ENCODE results near the gene LRTM2. TPM values are rescaled to one million over a fixed set of nuclear protein-coding genes. Genes with fewer than 3 reads are reported as not detected.

LRTM2 gene
- total RNA-seq, 1 donor from 2014 or later = not detected

DNA sequence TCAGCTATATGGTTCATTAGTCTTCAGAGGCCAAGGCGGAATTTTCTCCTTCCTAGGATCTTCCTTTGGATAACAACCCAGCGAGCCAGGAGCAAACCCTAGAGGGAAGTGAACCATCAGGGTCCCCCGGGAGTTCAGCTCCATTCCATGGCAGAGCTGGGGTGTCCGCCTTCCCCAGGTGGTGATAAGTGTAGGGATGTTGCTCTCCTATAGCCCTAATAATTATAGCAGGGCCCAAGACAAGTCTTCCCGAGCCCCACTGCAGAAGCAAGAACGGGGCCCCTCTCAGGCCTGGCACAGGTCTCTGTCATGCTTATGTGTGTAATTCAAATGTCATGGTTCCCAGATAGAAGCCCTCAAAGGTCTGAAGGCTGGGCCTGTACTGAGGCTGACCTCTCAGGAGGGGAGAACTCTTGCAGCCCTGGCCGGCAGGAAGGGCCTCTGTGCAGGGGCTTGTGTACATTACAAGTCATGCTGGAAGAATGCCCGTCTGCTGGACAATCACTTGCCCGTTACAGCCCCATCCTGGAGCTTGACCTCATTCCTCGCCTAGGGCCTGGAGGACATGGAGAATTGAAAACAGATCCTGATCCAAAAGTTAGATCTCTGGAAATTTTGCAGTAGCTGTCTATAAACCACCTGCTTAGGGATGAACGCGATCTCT is 17.3 kb downstream of the LRTM2 start:
- intact Hi-C loops (cut with micrococcal nuclease) = no loop called here
- ATAC-seq (no peak), DNase-seq (no peak)

DNA sequence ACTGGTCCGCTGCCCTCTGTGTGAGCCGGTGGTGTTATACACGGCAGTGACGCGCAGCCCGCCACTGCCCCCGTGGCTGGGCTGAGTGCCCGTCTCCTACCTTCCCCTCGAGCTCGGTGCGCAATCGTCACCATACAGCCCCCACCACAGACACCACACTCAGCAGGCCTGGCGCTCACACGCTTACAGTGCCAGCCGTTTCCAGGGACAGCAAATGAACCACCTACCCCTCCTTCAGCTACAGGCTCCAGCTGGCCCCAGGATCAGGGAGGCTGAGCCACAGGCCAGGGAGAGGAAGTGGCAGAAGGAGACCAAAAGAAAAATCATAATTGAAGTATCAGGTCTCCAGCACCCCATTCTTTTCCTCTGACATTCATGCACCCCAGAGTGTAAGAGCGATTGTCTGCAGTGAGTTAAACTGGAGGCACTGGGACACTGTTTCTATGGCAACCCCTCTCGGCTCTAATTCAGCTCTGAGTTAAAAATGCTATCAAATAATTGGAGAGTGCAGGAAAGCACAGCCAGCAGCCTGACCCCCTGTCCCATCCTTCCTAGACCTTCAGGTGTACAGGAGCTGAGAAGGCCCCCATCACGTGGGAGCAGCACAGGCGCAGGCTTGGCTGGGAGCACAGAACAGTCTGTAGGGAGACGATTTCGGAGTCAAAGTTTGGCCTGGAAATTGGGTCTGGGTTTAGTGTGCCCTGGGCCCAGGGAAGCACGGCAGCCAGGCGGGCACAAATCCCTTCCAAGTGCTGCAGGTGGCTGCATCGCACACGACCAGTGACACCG is 18.0 kb downstream of the LRTM2 start:
- intact Hi-C loops (cut with micrococcal nuclease) = no loop called here
- ATAC-seq (no peak), DNase-seq (no peak)

DNA sequence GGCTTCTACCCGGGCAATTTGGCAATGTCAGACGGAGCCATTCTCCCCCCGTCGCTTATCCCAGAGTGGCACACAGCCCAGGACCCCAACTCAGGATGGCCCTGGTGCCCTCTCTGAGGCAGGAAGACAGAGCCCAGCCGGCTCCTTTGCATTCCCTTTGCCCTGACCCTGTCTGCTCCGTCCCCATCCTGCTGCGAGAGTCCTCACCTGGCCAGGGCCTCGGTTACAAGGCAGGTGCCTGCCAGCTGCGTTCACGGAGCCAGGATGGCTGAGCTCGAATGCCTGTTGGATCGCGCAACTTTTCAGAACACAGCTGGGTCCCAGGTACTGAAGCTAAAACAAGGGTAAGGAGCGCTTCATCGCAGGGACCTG is 18.6 kb downstream of the LRTM2 start:
- DNase-seq = no peak
- no peak for ATAC-seq
- intact Hi-C loops (cut with micrococcal nuclease) = no loop called here

DNA sequence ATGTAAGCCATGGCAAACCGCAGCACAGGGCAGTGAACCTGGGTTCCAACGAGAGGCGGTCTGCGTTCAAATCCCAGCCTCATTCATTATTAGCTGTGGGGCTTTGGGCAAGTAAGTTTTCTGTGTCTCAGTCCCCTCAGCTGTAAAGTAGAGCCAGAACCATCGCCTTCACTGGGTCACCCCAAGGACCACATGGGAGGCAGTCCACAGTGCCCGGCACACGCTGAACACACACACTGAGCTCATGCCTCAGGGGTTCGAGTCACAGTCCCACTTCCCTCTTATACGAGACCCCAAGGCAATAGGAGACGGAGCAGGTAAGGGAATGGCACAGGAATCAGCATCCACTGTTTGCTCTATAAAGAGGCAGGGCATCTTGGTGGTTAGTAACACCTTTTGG is 19.1 kb downstream of the LRTM2 start:
- intact Hi-C loops (cut with micrococcal nuclease) = no loop called here
- ATAC-seq (no peak), DNase-seq (no peak)

DNA sequence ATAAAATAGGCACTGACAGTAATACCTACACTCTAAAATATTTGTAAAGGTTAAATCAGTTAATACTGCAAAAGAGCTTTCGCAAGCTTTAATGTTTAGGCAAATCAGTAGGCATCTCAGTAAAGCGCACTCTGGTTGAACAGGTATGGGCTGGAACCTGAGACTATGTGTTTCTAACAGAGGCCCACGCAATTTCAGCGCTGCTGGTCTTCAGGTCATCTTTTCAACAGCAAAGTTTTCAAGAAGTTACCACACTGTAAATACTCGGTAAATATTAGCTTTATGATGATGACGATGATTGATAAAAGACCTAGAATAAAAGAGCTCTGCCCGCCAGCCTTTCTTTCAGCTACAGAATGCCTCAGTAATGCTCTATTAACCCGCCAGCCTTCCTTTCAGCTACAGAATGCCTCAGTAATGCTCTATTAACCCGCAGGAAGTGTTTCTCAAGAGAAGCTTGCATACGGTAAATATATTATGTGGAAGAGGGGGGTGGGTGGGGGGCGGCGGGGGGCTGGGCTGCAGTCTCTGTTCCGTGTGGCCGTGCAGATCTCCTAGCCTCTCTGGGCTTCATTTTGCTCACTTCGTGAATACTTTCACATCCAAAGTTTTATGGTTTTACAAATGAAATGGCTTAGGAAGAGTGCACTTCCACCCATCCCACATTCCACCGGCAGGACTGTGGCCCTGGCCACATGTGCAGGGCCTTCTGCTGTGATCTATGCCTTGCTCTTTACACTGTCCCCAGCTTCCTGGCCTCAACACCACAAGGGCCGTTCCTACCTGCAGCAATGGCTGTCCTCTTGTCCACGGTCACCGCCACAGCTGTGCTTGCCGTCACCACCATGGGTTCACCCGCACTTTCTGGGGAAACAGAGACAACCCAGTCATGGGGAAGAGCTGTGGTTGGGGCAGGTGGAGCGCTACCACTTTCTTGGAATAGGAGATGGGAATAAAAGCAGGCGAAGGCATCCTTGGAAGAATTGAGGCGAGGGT is 19.9 kb downstream of the LRTM2 start:
- DNase-seq = no peak
- no peak for ATAC-seq
- intact Hi-C loops (cut with micrococcal nuclease) = no loop called here

DNA sequence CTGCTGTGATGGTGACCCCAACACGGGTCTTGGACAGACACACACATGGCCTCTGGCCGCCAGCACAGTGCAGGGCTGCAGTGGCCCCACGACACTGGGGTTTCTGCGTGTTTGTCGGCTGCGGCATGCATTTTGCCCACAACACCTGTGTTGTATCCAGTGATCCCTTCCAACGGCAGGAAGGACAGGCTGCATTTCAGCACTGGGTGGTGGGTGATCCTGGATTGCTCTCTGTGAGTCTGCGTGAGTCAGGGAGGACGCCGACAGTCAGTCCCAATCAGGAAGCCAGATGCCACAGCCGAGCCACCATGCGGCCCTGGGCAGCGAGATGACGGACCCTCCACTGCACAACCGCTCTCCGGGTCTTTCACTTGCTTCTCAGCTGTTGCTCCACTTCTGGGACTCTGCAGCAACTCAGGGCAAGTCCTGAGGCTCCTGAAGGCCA is 20.6 kb downstream of the LRTM2 start:
- DNase-seq = no peak
- ATAC-seq = no peak

DNA sequence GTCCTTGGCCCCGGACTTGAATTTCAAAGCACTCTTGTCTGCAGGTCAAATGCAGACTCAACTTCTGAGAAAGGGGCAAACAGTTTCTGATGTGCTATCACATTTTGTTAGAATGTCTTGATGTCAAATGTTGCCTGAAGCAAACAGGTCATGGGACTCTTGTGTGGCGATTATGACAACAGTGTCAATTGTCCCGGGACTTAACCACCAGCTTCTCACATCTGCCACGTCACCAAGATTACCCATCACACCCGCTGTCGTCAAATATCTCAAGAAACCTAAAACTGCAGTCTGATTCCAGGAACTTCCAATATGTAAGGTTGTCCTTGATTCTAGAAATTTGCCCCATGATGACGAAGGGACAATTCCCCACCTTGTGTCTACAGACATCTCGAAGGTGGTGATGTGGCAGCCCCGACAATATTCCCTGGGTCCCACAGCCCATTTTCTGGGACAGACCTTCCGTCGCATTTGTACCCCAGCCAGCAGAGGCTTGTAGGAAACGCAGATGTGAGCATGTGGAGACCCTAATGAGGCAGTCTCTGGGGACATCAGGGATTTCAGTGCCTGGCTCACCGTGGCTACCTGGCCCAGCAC is 21.3 kb downstream of the LRTM2 start:
- ATAC-seq (no peak), DNase-seq (no peak)
- intact Hi-C loops (cut with micrococcal nuclease) = no loop called here

More for the DNA sequence above, 20.6 kb downstream of the LRTM2 start:
- intact Hi-C loops (cut with micrococcal nuclease) = no loop called here

DNA sequence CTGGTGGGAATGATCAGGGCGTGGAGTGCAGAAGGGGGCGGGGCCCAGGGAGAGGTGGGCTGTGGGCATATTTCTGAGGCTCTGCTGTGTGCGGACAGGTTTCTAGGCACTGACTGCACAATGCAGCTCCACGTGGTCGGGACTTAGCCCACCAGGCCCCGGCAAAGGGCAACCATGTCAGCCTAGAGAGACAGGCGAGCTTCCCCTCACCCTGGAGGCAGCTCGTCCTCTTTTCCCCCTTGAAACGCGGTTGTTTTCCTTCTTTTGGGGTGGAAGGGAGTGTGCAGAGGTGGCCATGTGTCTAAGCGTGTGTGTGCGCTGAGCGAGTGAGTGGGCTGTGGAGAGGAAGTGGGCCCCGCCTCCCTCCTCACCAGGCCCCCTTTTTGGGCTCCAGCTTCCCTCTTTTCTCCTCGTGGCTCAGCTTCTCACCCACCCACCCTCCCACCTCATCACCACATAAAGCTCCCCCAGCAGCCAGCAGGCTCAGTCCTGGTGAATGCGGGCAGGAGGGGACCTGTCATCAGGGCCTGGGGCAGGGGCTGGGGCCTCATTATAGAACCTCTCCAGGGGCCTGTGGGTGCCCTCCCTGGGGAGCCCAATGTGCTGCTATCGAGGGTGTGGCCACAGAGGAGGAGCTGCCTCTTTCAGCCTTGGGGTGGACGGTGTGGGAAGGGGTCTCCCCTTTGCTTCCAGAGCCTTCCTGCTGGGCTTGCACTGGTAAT is 22.0 kb downstream of the LRTM2 start:
- DNase-seq (no peak), ATAC-seq (no peak)
- intact Hi-C loops (cut with micrococcal nuclease) = no loop called here

DNA sequence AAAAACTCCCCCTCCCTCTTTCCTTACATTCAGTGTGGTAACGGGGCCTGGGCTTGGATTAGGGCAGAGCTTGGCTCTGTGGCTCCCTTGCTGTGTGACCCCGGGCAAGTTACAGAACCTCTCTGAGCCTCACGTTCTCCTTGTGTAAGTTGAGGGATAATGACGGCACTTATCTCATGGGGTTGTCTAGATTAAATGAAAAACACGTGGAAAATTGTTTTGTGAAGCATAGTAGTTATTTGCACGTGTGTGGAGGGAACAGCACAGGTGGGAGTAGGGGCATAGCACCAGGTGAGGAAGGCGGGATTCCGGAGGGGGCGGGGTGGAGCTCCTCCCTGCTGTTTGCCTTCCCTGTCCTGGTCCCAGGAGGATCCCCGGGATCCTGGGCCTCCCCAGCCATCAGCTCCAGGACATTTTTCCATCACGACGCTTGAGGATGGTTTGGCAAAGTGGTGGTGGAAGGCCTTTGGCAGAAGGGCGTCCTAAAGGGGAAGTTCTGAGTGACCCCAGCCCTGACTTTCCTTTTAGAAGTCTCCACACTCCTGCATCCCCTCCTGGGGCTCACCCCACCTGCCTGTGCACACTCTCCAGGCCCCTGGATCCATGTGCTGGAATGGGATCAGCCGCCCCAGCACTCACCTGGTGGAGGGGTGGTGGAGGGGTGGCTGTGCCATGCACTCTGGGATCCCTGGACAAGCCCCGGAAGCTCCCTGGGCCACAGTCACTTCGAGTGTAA is 22.7 kb downstream of the LRTM2 start:
- intact Hi-C loops (cut with micrococcal nuclease) = no loop called here
- DNase-seq (no peak), ATAC-seq (no peak)

DNA sequence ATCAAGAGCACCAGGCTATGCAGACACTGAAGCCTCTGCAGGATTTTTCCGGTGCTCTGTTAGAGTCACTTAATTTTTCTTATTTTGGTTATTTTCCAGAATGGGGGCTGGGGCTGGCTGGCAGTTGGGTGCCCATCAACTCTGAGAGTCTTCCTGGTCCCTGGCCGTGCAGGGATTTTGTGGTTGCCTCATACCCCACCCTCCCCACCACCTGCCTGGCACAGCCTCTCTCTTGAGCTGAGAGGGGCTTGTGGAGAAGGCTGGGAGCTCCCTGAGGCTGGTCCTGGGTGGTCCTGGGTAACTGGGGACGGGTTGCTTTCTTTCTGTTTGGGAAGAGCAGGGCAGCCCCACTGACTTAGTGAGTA is 23.3 kb downstream of the LRTM2 start:
- intact Hi-C loops (cut with micrococcal nuclease) = no loop called here
- no peak for ATAC-seq
- no peak for DNase-seq

DNA sequence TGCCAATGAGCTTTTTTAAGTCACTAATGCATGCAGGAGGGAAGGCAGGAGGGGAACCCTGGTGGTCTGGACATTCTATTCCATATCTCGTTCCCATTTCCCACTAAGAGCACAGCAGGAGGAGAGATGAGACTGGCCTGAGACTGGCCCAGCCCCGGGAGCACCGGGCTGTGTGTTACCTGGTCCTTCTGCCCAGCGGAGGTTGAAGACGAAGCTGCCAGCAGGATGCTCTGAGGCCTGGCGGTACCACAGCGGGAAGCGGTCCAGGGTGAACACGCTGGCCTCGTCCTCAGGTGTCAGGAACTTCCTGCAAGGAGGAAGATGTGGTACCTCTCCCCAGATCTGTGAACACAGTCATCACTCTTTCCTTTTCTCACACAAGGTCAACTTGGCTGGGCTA is 23.9 kb downstream of the LRTM2 start:
- DNase-seq (no peak), ATAC-seq (no peak)
- intact Hi-C loops (cut with micrococcal nuclease) = no loop called here

DNA sequence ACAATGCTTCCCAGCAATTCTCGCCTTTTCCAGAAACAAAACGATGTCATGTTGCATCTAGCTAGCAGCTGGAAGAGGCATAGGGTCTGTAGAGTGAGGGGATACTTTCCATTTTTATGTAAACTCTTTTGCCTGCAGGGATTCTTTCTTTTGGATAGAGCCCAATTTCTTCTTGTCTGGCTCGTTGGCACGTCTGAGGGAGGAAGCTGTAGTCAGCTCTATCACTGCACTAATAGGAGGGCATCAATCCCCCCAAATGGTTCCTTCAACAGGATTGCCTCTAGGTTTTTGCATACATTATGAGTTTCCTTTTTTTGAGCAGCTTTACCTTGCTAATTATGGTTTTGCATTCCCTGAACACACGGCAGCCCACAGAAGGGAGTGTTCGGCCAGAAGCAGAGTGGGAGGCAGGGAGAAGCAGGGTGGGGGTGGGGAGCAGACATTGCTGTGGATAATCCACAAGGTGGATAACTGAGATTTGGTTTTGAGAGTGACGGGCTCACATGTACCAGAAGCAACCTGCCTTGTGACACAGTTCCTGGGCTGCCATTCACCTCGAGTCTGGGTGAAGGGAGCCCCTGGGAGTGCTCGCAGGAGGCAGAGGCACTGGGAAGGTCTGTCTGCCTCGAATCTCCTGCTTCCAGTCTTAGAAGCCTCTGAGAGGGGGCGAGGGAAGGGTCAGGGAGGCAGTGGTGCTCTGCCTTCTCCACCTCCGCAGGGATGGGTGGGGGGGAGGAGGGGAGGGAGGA is 24.5 kb downstream of the LRTM2 start:
- intact Hi-C loops (cut with micrococcal nuclease) = no loop called here
- no peak for DNase-seq
- no peak for ATAC-seq

DNA sequence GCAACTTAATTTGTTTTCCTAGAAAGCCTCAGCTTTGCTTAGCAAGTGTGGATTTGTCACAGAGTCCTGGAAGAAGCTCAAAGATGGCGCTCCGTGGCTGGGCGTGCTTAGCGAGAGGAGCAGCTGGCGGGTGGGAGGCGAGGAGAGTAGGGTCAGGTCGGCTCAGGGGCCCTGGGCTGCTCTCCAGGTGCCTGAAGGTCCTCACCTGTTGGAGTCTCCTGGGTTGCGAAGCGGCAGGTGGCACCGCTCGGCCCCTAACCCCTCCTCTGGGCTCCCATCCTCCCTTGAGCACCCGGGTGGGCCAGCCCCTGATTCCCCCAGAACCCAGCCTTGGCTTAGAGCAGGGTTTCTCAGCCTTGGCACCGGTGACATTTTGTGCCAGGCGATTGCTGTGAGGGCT is 25.1 kb downstream of the LRTM2 start:
- no peak for DNase-seq
- intact Hi-C loops (cut with micrococcal nuclease) = no loop called here
- ATAC-seq = no peak

DNA sequence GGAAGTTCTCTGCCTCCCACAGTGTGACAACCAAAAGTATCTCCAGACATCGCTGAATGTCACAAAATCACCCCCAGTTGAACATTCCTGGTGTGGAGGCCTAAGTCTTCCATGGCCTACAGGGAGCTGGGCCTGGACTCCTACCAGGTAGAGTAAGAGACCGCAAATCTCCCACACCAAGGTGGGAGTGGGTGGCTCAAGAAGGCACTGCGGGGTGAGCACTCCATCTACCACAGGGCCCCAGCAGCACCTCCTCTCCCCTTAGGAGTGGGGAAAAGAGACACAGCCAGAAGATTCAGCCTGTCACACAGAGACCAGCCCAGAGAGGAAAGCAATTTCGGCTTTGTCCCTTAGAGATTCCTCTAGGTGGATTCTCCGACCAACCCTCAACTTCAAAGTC is 25.5 kb downstream of the LRTM2 start:
- intact Hi-C loops (cut with micrococcal nuclease) = no loop called here
- no peak for DNase-seq
- no peak for ATAC-seq

DNA sequence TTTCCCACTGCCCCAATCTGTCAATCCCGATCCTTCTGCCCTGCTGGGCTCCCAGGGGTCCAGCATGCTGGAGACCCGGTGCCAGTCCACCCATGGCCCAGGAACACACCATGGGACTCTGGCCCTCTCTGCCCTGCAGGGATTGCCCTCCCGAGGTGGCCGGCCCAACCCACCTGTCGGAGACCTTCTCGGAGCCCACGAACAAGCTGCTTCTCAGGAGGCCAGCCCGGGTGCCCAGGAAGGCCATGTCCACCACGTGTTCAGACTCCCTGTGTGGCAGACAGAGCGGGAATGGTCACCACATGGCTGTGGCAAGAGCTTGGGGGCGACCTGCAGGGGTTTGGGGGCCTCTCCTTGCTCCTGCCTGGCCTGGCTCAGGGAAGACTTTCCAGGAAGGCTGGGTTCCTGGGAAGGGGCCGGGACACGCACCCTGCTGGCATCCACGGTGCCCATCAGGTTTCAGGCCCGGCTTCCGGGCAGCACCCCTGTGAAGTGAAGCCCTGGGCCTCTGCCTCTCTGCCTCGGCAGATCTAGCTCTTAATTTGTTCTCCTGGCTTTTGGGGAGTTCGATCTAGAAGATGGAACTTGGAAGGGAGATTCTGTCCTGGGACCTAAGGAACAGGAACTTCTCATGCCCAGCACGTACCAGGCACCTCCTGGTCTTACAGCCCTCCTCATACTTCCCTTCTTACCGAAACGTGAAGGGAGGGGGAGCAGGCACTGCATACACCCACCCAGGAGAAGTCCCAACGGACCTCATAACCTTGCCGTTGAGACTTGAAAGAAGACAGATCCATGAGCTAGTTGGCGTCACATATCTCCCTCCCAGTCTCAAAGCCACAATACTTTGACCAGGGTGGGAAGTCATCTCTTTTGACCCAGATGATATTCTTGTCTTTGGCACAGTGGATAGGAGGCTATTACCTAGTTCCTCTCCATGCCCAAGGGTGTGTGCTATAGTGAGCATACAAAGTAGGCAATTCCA is 26.3 kb downstream of the LRTM2 start:
- intact Hi-C loops (cut with micrococcal nuclease) = no loop called here
- no peak for ATAC-seq

DNA sequence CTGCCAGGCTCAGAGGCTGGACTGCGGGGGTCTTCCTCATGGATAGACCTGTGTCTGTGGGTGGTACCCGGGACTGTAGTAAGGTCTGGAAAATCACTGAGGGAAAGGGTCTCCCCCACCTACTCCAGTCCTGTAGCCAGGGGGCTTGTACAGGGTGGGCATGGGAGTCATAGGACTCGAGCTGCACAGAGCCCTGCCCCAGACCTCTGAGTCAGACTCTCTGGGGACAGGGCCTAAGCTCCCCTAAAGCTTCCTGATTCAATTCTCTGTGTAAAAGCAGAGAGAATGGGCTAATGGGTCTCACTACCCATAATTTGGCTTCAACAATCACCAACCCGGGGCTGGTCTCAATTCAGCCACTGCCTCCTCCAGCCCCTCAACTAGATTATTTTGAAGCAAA is 27.0 kb downstream of the LRTM2 start:
- ATAC-seq = no peak
- intact Hi-C loops (cut with micrococcal nuclease) = no loop called here

More for the DNA sequence above, 26.3 kb downstream of the LRTM2 start:
- no peak for DNase-seq

More for the DNA sequence above, 27.0 kb downstream of the LRTM2 start:
- no peak for DNase-seq

All from left ventricle myocardium superior (tissue), 1 donor.